ENCODE results near the gene SPTBN5.

The SPTBN5 gene

GRCh38 chr15:41888662-41889253, 5.1 kb downstream of the SPTBN5 start:
- no peak overlapping the region for H3K4me3 ChIP-seq (ENCODE audit: low read length)
- TF ChIP-seq ZNF274 (IDR thresholded peaks at IDR 0.05; ENCODE audit: low read depth, low read length): no peak

- no peak for TF ChIP-seq ZNF274 (IDR thresholded peaks at IDR 0.05; ENCODE audit: low read depth, low read length)
- H3K4me3 ChIP-seq (ENCODE audit: low read length): no peak overlapping the region
Measured at GRCh38 chr15:41887893-41888292, 6.0 kb downstream of the SPTBN5 start.

GRCh38 chr15:41887161-41887560, 6.7 kb downstream of the SPTBN5 start:
- no peak overlapping the region for H3K4me3 ChIP-seq (ENCODE audit: low read length)
- TF ChIP-seq ZNF274 (IDR thresholded peaks at IDR 0.05; ENCODE audit: low read depth, low read length): no peak

GRCh38 chr15:41886741-41887140, 7.1 kb downstream of the SPTBN5 start:
- no peak overlapping the region for H3K4me3 ChIP-seq (ENCODE audit: low read length)
- TF ChIP-seq ZNF274 (IDR thresholded peaks at IDR 0.05; ENCODE audit: low read depth, low read length): no peak

GRCh38 chr15:41885841-41886240, 8.0 kb downstream of the SPTBN5 start:
- TF ChIP-seq ZNF274 (IDR thresholded peaks at IDR 0.05; ENCODE audit: low read depth, low read length): no peak
- no peak overlapping the region for H3K4me3 ChIP-seq (ENCODE audit: low read length)

- no peak for TF ChIP-seq ZNF274 (IDR thresholded peaks at IDR 0.05; ENCODE audit: low read depth, low read length)
- no peak overlapping the region for H3K4me3 ChIP-seq (ENCODE audit: low read length)
Measured at GRCh38 chr15:41885321-41885720, 8.5 kb downstream of the SPTBN5 start.

GRCh38 chr15:41884458-41884857, 9.4 kb downstream of the SPTBN5 start:
- no peak for TF ChIP-seq ZNF274 (IDR thresholded peaks at IDR 0.05; ENCODE audit: low read depth, low read length)
- no peak overlapping the region for H3K4me3 ChIP-seq (ENCODE audit: low read length)

GRCh38 chr15:41883484-41883825, 10.4 kb downstream of the SPTBN5 start:
- no peak overlapping the region for H3K4me3 ChIP-seq (ENCODE audit: low read length)
- TF ChIP-seq ZNF274 (IDR thresholded peaks at IDR 0.05; ENCODE audit: low read depth, low read length): no peak

- H3K4me3 ChIP-seq (ENCODE audit: low read length): no peak overlapping the region
- no peak for TF ChIP-seq ZNF274 (IDR thresholded peaks at IDR 0.05; ENCODE audit: low read depth, low read length)
Measured at GRCh38 chr15:41882689-41883483, 11.0 kb downstream of the SPTBN5 start.

GRCh38 chr15:41881920-41882688, 11.7 kb downstream of the SPTBN5 start:
- no peak overlapping the region for H3K4me3 ChIP-seq (ENCODE audit: low read length)
- no peak for TF ChIP-seq ZNF274 (IDR thresholded peaks at IDR 0.05; ENCODE audit: low read depth, low read length)

- H3K4me3 ChIP-seq (ENCODE audit: low read length): no peak overlapping the region
- TF ChIP-seq ZNF274 (IDR thresholded peaks at IDR 0.05; ENCODE audit: low read depth, low read length): no peak
Measured at GRCh38 chr15:41881550-41881919, 12.3 kb downstream of the SPTBN5 start.

- no peak for TF ChIP-seq ZNF274 (IDR thresholded peaks at IDR 0.05; ENCODE audit: low read depth, low read length)
- H3K4me3 ChIP-seq (ENCODE audit: low read length): no peak overlapping the region
Measured at GRCh38 chr15:41881086-41881485, 12.8 kb downstream of the SPTBN5 start.

- H3K4me3 ChIP-seq (ENCODE audit: low read length): no peak overlapping the region
- no peak for TF ChIP-seq ZNF274 (IDR thresholded peaks at IDR 0.05; ENCODE audit: low read depth, low read length)
Measured at GRCh38 chr15:41880156-41880877, 13.5 kb downstream of the SPTBN5 start.

- no peak for TF ChIP-seq ZNF274 (IDR thresholded peaks at IDR 0.05; ENCODE audit: low read depth, low read length)
- no peak overlapping the region for H3K4me3 ChIP-seq (ENCODE audit: low read length)
Measured at GRCh38 chr15:41879321-41879845, 14.5 kb downstream of the SPTBN5 start.

All from GM08714 (cell line).